ENCODE data around the gene THBS3.

The THBS3 gene

GRCh38 chr1:155179112-155180031 is 28.3 kb downstream of the THBS3 start:
- H3K4me1 ChIP-seq (ENCODE audit: control insufficient read depth in 1 of 2, insufficient read depth in 2 of 2, low read length in 2 of 2), result peaks cover 27 to 42% of the 10 kb centered on the region in 2 donors
- no peaks in the 10 kb centered on the region for H3K27me3 ChIP-seq (ENCODE audit: control insufficient read depth in 1 of 2, insufficient read depth in 2 of 2, low read length in 2 of 2)
- H3K9me3 ChIP-seq (ENCODE audit: control insufficient read depth in 1 of 2, low read length in 2 of 2), result no peaks in the 10 kb centered on the region
- no peak overlapping the region for H3K4me3 ChIP-seq (ENCODE audit: low read depth in 1 of 2, low read length in 2 of 2)
- H3K27ac ChIP-seq (ENCODE audit: low read depth, low read length), result no peak overlapping the region
- no peaks in the 10 kb centered on the region for H3K36me3 ChIP-seq (ENCODE audit: control insufficient read depth in 1 of 2, insufficient read depth in 2 of 2, low read length in 2 of 2)
- H3K9ac ChIP-seq (ENCODE audit: low read depth in 1 of 2, low read length in 2 of 2), result no peak overlapping the region

- Histone ChIP-seq H3K4me3 (ENCODE audit: low read depth in 1 of 2, low read length in 2 of 2) (no peak overlapping the region), H3K36me3 (ENCODE audit: control insufficient read depth in 1 of 2, insufficient read depth in 2 of 2, low read length in 2 of 2) (no peaks in the 10 kb centered on the region), H3K27me3 (ENCODE audit: control insufficient read depth in 1 of 2, insufficient read depth in 2 of 2, low read length in 2 of 2) (no peaks in the 10 kb centered on the region), H3K27ac (ENCODE audit: low read depth, low read length) (no peak overlapping the region), H3K9ac (ENCODE audit: low read depth in 1 of 2, low read length in 2 of 2) (no peak overlapping the region), H3K4me1 (ENCODE audit: control insufficient read depth in 1 of 2, insufficient read depth in 2 of 2, low read length in 2 of 2) (peaks cover 25 to 47% of the 10 kb centered on the region in 2 donors), H3K9me3 (ENCODE audit: control insufficient read depth in 1 of 2, low read length in 2 of 2) (no peaks in the 10 kb centered on the region)
Measured at GRCh38 chr1:155178441-155179111, 29.1 kb downstream of the THBS3 start.

GRCh38 chr1:155177918-155178281 is 29.8 kb downstream of the THBS3 start:
- H3K27me3 ChIP-seq (ENCODE audit: control insufficient read depth in 1 of 2, insufficient read depth in 2 of 2, low read length in 2 of 2), result no peaks in the 10 kb centered on the region
- peaks cover 29 to 51% of the 10 kb centered on the region in 2 donors for H3K4me1 ChIP-seq (ENCODE audit: control insufficient read depth in 1 of 2, insufficient read depth in 2 of 2, low read length in 2 of 2)
- no peaks in the 10 kb centered on the region for H3K9me3 ChIP-seq (ENCODE audit: control insufficient read depth in 1 of 2, low read length in 2 of 2)
- no peaks in the 10 kb centered on the region for H3K36me3 ChIP-seq (ENCODE audit: control insufficient read depth in 1 of 2, insufficient read depth in 2 of 2, low read length in 2 of 2)
- H3K27ac ChIP-seq (ENCODE audit: low read depth, low read length), result no peak overlapping the region
- no peak overlapping the region for H3K9ac ChIP-seq (ENCODE audit: low read depth in 1 of 2, low read length in 2 of 2)
- H3K4me3 ChIP-seq (ENCODE audit: low read depth in 1 of 2, low read length in 2 of 2), result no peak overlapping the region

GRCh38 chr1:155177192-155177917 is 30.3 kb downstream of the THBS3 start:
- Histone ChIP-seq H3K4me1 (ENCODE audit: control insufficient read depth in 1 of 2, insufficient read depth in 2 of 2, low read length in 2 of 2) (peaks cover 31 to 52% of the 10 kb centered on the region in 2 donors), H3K9me3 (ENCODE audit: control insufficient read depth in 1 of 2, low read length in 2 of 2) (no peaks in the 10 kb centered on the region), H3K9ac (ENCODE audit: low read depth in 1 of 2, low read length in 2 of 2) (no peak overlapping the region), H3K4me3 (ENCODE audit: low read depth in 1 of 2, low read length in 2 of 2) (no peak overlapping the region), H3K27me3 (ENCODE audit: control insufficient read depth in 1 of 2, insufficient read depth in 2 of 2, low read length in 2 of 2) (no peaks in the 10 kb centered on the region), H3K36me3 (ENCODE audit: control insufficient read depth in 1 of 2, insufficient read depth in 2 of 2, low read length in 2 of 2) (no peaks in the 10 kb centered on the region), H3K27ac (ENCODE audit: low read depth, low read length) (no peak overlapping the region)

GRCh38 chr1:155176544-155177071 is 31.1 kb downstream of the THBS3 start:
- peaks cover 37 to 55% of the 10 kb centered on the region in 2 donors for H3K4me1 ChIP-seq (ENCODE audit: control insufficient read depth in 1 of 2, insufficient read depth in 2 of 2, low read length in 2 of 2)
- H3K36me3 ChIP-seq (ENCODE audit: control insufficient read depth in 1 of 2, insufficient read depth in 2 of 2, low read length in 2 of 2), result no peaks in the 10 kb centered on the region
- H3K4me3 ChIP-seq (ENCODE audit: low read depth in 1 of 2, low read length in 2 of 2), result no peak overlapping the region
- no peaks in the 10 kb centered on the region for H3K9me3 ChIP-seq (ENCODE audit: control insufficient read depth in 1 of 2, low read length in 2 of 2)
- no peak overlapping the region for H3K9ac ChIP-seq (ENCODE audit: low read depth in 1 of 2, low read length in 2 of 2)
- H3K27me3 ChIP-seq (ENCODE audit: control insufficient read depth in 1 of 2, insufficient read depth in 2 of 2, low read length in 2 of 2), result no peaks in the 10 kb centered on the region
- H3K27ac ChIP-seq (ENCODE audit: low read depth, low read length), result no peak overlapping the region

DNA sequence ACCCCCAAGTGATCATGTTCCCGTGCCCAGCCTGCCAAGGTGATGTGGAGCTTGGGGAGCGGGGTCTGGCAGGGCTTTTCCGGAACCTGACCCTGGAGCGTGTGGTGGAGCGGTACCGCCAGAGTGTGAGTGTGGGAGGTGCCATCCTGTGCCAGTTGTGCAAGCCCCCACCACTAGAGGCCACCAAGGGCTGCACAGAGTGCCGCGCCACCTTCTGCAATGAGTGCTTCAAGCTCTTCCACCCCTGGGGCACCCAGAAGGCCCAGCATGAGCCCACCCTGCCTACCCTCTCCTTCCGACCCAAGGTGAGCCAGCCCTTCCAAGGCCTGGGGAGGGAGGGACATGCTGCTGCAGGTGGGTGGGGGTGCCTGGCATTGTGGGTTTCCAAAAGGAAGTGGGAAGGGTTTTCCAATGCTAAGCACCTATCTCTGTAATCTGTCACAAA is 31.7 kb downstream of the THBS3 start:
- H3K4me1 ChIP-seq (ENCODE audit: control insufficient read depth in 1 of 2, insufficient read depth in 2 of 2, low read length in 2 of 2), result peaks cover 33 to 50% of the 10 kb centered on the region in 2 donors
- no peaks in the 10 kb centered on the region for H3K36me3 ChIP-seq (ENCODE audit: control insufficient read depth in 1 of 2, insufficient read depth in 2 of 2, low read length in 2 of 2)
- H3K4me3 ChIP-seq (ENCODE audit: low read depth in 1 of 2, low read length in 2 of 2), result no peak overlapping the region
- no peak overlapping the region for H3K27ac ChIP-seq (ENCODE audit: low read depth, low read length)
- H3K27me3 ChIP-seq (ENCODE audit: control insufficient read depth in 1 of 2, insufficient read depth in 2 of 2, low read length in 2 of 2), result no peaks in the 10 kb centered on the region
- H3K9me3 ChIP-seq (ENCODE audit: control insufficient read depth in 1 of 2, low read length in 2 of 2), result no peaks in the 10 kb centered on the region
- no peak overlapping the region for H3K9ac ChIP-seq (ENCODE audit: low read depth in 1 of 2, low read length in 2 of 2)

DNA sequence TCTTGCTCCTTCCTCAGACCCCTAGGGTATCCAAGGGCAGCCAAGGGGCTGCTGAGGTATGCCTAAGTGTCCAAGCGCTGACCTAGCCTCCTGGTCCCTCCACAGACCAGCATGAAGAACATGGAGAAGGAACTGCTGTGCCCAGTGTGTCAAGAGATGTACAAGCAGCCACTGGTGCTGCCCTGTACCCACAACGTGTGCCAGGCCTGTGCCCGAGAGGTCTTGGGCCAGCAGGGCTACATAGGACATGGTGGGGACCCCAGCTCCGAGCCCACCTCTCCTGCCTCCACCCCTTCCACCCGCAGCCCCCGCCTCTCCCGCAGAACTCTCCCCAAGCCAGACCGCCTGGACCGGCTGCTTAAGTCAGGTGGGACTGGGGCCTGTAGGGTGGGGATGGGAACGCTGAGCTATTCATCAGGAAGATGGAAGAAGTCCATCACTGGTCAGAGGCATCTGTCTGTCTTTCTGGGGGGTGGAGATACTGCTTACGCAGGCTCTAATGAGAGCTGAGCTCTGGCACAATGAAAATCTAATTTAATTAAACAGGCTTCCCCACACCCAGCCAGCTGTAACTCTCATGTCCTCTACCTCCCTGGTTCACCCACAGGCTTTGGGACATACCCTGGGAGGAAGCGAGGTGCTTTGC is 32.3 kb downstream of the THBS3 start:
- Histone ChIP-seq H3K27me3 (ENCODE audit: control insufficient read depth in 1 of 2, insufficient read depth in 2 of 2, low read length in 2 of 2) (no peaks in the 10 kb centered on the region), H3K36me3 (ENCODE audit: control insufficient read depth in 1 of 2, insufficient read depth in 2 of 2, low read length in 2 of 2) (peaks cover 0 to 1% of the 10 kb centered on the region in 2 donors), H3K4me3 (ENCODE audit: low read depth in 1 of 2, low read length in 2 of 2) (no peak overlapping the region), H3K27ac (ENCODE audit: low read depth, low read length) (no peak overlapping the region), H3K9me3 (ENCODE audit: control insufficient read depth in 1 of 2, low read length in 2 of 2) (no peaks in the 10 kb centered on the region), H3K4me1 (ENCODE audit: control insufficient read depth in 1 of 2, insufficient read depth in 2 of 2, low read length in 2 of 2) (peaks cover 33 to 50% of the 10 kb centered on the region in 2 donors), H3K9ac (ENCODE audit: low read depth in 1 of 2, low read length in 2 of 2) (no peak overlapping the region)

DNA sequence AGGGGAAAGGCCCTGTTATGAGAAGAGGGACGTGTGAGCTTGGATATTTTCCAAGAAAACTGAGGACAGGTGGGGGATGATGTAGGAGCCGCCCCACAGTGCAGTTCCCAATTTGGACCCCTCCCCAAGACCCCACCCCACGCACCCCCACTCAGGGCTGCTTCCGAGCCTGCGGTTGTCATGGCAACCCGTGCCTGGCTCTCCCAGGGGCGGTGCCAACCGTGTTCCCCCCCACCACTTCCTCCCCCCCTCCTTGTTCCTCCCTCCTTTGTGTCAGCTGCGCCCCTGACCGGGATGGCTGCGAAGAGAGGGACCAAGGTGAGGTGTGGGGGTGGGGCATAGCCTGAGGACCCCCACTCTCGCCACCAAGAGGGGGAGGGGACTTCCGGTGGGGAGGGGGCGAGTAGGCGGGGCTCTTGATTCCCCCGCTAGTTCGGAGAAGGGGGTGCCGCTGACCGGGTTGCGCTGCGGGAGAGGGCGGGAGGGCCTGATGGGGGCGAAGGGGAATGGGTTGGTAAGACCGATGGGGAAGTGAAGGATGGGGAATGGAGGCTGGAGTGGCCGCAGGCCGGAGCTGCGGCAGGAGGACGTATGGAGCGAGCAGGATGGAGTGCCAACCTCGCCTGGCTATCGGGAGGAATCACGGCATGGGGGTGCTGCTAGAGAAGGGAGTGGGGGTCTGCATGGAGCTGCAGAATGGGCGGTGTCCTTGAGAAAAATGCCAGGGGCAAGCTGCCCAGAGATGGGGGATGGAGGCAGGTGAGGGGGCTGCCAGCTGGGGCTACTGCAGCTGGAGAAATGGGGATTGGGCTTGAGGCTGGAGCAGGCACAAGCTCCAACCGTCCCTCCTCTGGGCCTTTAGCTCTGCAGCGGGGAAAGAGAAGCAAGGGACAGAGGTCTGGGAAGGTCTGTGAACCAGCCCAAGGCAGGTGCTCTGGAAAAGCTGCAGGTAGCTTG is 33.1 kb downstream of the THBS3 start:
- H3K4me1 ChIP-seq (ENCODE audit: control insufficient read depth in 1 of 2, insufficient read depth in 2 of 2, low read length in 2 of 2), result peaks cover 32 to 50% of the 10 kb centered on the region in 2 donors
- no peak overlapping the region for H3K9ac ChIP-seq (ENCODE audit: low read depth in 1 of 2, low read length in 2 of 2)

More for the DNA sequence above, 33.1 kb downstream of the THBS3 start:
- no peak overlapping the region for H3K27ac ChIP-seq (ENCODE audit: low read depth, low read length)
- no peaks in the 10 kb centered on the region for H3K9me3 ChIP-seq (ENCODE audit: control insufficient read depth in 1 of 2, low read length in 2 of 2)
- H3K36me3 ChIP-seq (ENCODE audit: control insufficient read depth in 1 of 2, insufficient read depth in 2 of 2, low read length in 2 of 2), result peaks cover 0 to 7% of the 10 kb centered on the region in 2 donors
- peak overlapping the region in 1 of 2 donors; percentile 25 for H3K4me3 ChIP-seq (ENCODE audit: low read depth in 1 of 2, low read length in 2 of 2)
- H3K27me3 ChIP-seq (ENCODE audit: control insufficient read depth in 1 of 2, insufficient read depth in 2 of 2, low read length in 2 of 2), result no peaks in the 10 kb centered on the region

Data from duodenal mucosa (tissue), 2 donors.